HL-60 (cell line): ENCODE measurements around the gene RAB44.

Experiments
- POLR2AphosphoS5 ChIP-seq: IDR thresholded peaks from 2 replicates; pipeline ENCODE4 v1.6.1; 2012; ENCODE audit warnings: low read depth
- TF ChIP-seq, protein P1 (sequence below): IDR thresholded peaks from one replicate; pipeline ENCODE4 v1.5.1; 2011; ENCODE audit warnings: low read length, control low read depth, inconsistent platforms; ENCODE audit not compliant: insufficient read depth

DNA sequence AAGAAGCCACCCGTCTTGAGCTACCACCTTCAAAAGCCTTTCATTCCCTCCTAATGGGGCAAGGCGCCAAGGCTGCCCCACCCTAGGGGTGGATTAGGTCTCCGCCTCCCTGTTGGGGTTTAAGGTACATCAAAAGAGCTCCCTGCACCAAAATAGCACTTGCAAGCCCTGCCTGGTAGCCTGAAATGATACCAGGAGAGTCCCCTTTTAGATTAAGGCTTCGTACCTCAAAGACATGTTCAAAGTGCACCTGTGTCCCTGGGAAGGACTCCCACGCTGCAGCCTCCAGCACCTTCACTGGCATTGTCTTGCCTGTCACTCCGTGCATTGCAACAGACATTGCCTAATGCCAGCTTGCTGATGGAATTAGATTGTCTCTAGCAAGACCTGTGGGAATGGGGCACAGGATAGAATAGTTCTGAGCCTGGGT is 34.8 kb upstream of the RAB44 start:
- TF ChIP-seq, protein P1, sequence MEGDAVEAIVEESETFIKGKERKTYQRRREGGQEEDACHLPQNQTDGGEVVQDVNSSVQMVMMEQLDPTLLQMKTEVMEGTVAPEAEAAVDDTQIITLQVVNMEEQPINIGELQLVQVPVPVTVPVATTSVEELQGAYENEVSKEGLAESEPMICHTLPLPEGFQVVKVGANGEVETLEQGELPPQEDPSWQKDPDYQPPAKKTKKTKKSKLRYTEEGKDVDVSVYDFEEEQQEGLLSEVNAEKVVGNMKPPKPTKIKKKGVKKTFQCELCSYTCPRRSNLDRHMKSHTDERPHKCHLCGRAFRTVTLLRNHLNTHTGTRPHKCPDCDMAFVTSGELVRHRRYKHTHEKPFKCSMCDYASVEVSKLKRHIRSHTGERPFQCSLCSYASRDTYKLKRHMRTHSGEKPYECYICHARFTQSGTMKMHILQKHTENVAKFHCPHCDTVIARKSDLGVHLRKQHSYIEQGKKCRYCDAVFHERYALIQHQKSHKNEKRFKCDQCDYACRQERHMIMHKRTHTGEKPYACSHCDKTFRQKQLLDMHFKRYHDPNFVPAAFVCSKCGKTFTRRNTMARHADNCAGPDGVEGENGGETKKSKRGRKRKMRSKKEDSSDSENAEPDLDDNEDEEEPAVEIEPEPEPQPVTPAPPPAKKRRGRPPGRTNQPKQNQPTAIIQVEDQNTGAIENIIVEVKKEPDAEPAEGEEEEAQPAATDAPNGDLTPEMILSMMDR = no peak
- TF ChIP-seq POLR2AphosphoS5 = no peak
